Ascending aorta (tissue), 2 donors: ENCODE measurements around the gene POLR2J3. TPM values are rescaled to one million over a fixed set of nuclear protein-coding genes. Genes with fewer than 3 reads are reported as not detected.
"Not testable (repeated sequence)": the region's sequence is repeated elsewhere in the genome, so short reads cannot be mapped to it uniquely, and the experiment has no call there.

Source experiments
- DNase-seq, 2 donors: peaks; one replicate each; pipeline ENCODE4 v3.0.0-alpha.2; 2019; ENCODE audit warnings: low spot score in 2 of 2
- H3K27ac ChIP-seq, 2 donors: fragments of 200-600 bp; sonication (generic); one replicate each; pipeline ENCODE4 v1.5.1; 2016 to 2017; ENCODE audit warnings: mild to moderate bottlenecking in 1 of 2
- H3K27me3 ChIP-seq: fragments of 200-600 bp; sonication (generic); one replicate; pipeline ENCODE4 v1.5.1; 2017
- H3K36me3 ChIP-seq, 2 donors: fragments of 200-600 bp; sonication (generic); one replicate each; pipeline ENCODE4 v1.5.1; 2016
- H3K4me1 ChIP-seq, 2 donors: fragments of 200-600 bp; sonication (generic); one replicate each; pipeline ENCODE4 v1.5.1; 2016 to 2017; ENCODE audit warnings: mild to moderate bottlenecking in 1 of 2
- H3K4me3 ChIP-seq, 2 donors: fragments of 200-600 bp; sonication (generic); one replicate each; pipeline ENCODE4 v1.5.1; 2016 to 2017; ENCODE audit warnings: mild to moderate bottlenecking in 1 of 2
- H3K9me3 ChIP-seq, 2 donors: fragments of 200-600 bp; sonication (generic); one replicate each; pipeline ENCODE4 v1.5.1; 2016
- intact Hi-C: fragments of 100-400 bp; cut with DNase I; formaldehyde crosslinking; loops from one replicate; pipeline ENCODE4 v1.15.1; 2023
- total RNA-seq: library from RNA; depleted of rRNA; stranded (reverse); fragments of >200 nt; gene quantifications from one replicate; pipeline ENCODE4 v1.1.0, GENCODE V29; 2016

The POLR2J3 gene
- total RNA-seq, 1 donor from 2014 or later = 1.5 TPM

GRCh38 chr7:102568620-102569019 is 3.8 kb downstream of the POLR2J3 start:
- DNase-seq, intact Hi-C loops, H3K36me3 ChIP-seq, H3K4me1 ChIP-seq, H3K9me3 ChIP-seq, H3K27ac ChIP-seq, H3K4me3 ChIP-seq, H3K27me3 ChIP-seq: not testable (repeated sequence)

DNA sequence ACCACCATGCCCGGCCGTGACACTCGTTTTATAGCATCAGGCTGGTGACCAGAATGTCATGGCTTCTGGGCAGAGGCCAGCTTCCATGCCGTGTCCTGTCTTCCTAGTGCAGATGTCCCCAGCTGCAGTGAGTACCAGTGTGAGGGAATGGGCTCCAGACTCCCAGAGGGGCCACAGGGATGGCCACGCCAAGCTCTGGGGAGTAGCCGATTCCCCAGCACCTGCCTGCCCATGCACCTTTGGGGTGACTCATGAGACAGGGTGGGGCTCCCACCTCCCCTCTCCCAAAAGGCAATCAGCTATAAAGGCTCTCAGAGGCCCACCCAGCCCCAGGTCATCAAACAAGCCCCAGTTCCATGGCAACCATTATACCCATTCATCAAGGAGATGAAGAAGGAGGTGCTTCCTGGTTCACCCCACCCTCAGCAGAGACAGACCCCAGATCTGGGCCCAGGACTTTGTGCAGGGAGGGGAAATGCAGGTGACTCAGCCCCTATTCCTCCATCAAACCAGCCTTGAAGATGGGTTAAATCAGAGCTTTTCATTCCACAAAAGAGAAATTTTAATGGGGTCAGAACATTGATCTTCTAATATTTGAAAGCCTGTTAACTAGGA is 21.5 kb downstream of the POLR2J3 start, which contains the start of gene SPDYE2:
TSS of gene SPDYE2 (plus strand) at position 419 of the 615 bp plus-strand sequence. CDS start 2,030 bp downstream, outside the sequence.
- H3K36me3 ChIP-seq, intact Hi-C loops, H3K27me3 ChIP-seq, H3K4me1 ChIP-seq, H3K4me3 ChIP-seq, DNase-seq, H3K27ac ChIP-seq, H3K9me3 ChIP-seq: not testable (repeated sequence)

DNA sequence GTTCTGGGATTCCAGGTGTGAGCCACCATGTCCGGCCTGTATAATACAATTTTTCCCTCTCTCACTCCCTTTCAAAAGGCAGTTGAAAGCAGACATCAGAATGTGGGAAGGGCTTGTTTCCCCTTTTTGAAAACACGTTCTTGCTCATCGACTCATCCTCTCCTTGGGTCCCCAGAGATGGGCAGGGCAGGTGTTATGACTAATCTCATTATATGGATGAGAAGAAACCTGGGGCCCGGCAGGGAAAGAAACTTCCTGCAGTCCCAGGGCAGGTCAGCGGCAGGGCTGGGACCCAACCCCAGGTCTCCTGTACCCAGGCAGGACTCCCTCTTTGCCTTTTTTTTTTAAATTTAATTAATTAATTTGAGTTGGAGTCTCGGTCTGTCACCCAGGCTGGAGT is 26.0 kb downstream of the POLR2J3 start:
- H3K27ac ChIP-seq, H3K4me1 ChIP-seq, H3K4me3 ChIP-seq, H3K36me3 ChIP-seq, H3K9me3 ChIP-seq, H3K27me3 ChIP-seq, DNase-seq, intact Hi-C loops: not testable (repeated sequence)

DNA sequence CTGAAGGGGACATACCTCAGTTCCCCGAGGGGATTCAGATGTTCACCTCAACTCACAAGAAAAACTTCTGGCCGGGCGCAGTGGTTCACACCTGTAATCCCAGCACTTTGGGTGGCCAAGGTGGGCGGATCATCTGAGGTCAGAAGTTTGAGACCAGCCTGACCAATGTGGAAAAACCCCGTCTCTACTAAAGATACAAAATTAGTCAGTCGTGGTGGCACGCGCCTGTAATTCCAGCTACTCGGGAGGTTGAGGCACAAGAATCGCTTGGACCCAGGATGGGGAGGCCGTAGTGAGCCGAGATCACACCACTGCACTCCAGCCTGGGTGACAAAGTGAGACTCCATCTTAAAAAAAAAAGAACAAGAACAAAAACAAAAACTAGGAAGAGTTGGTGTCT is 27.1 kb downstream of the POLR2J3 start:
- H3K36me3 ChIP-seq, H3K9me3 ChIP-seq, intact Hi-C loops, DNase-seq, H3K27ac ChIP-seq, H3K4me3 ChIP-seq, H3K4me1 ChIP-seq, H3K27me3 ChIP-seq: not testable (repeated sequence)

DNA sequence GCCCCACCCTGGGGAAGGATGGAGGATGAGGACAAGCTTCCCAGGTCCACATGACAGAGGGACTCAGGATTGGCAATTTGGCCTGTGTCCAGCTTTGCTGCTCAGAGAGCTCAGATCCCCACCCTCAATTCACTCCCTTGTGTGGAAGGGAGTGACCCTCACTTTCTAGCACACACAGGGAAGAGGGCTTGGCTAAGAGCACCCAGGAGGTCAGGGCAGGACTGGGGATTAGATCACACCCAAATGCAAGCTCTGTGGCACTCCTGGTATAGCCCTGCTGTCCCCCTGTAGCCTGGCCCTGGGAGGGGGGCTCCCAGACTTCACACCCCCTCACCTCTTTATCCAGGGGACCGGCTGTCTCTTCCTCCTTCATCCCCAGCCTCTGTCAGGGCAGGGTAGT is 28.0 kb downstream of the POLR2J3 start:
- intact Hi-C loops, H3K4me3 ChIP-seq, H3K36me3 ChIP-seq, DNase-seq, H3K27me3 ChIP-seq, H3K27ac ChIP-seq, H3K9me3 ChIP-seq, H3K4me1 ChIP-seq: not testable (repeated sequence)

DNA sequence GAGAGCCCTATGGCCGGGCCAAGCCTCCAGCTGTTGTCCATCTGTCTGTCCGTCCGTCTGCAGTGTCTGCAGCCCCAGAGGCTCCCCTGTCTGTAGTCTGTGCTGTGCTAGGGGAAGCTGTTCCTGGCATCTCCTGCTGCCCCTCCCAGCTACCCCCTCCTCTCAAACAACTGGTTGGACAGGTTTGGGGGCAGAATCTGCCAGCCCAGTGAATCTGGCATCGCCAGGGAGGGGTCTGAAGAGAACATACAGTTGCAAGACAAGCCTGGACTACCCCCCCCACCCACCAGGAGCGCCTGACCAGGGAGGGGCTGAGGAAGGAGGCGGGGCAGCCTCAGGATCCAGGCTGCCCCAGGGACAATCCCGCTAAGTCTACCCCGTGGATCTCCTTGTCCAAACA is 28.8 kb downstream of the POLR2J3 start, which contains the start of gene UPK3BL2:
TSS of gene UPK3BL2 (minus strand) at position 101 of the 400 bp plus-strand sequence. CDS start at position 41, 60 bp downstream.
- not testable (repeated sequence) for H3K36me3 ChIP-seq

GRCh38 chr7:102542771-102543170 is 29.6 kb downstream of the POLR2J3 start:
- intact Hi-C loops, H3K27ac ChIP-seq, H3K27me3 ChIP-seq, DNase-seq, H3K4me1 ChIP-seq, H3K36me3 ChIP-seq, H3K4me3 ChIP-seq, H3K9me3 ChIP-seq: not testable (repeated sequence)

More for the DNA sequence above, 28.8 kb downstream of the POLR2J3 start, which contains the start of gene UPK3BL2:
- H3K4me3 ChIP-seq, H3K4me1 ChIP-seq, DNase-seq, H3K27ac ChIP-seq, H3K27me3 ChIP-seq, intact Hi-C loops, H3K9me3 ChIP-seq: not testable (repeated sequence)

GRCh38 chr7:102542083-102542482 is 30.3 kb downstream of the POLR2J3 start:
- H3K4me3 ChIP-seq, H3K4me1 ChIP-seq, H3K9me3 ChIP-seq, intact Hi-C loops, DNase-seq, H3K27ac ChIP-seq, H3K27me3 ChIP-seq, H3K36me3 ChIP-seq: not testable (repeated sequence)

DNA sequence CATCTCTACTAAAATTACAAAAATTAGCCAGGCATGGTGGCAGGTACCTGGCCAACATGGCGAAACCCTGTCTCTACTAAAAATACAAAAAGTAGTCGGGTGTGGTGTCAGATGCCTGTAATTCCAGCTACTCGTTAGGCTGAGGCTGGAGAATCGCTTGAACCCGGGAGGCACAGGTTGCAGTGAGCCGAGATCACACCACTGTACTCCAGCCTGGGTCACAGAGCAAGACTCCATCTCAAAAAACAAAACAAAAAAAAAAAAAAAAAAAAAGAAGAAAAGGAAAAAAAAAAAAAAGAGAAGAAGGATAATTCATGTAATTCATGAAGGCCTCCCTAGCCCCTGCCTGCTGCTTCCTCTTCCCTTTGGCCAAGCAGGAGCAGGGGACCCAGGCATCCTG is 31.8 kb downstream of the POLR2J3 start:
- H3K27ac ChIP-seq, intact Hi-C loops, H3K27me3 ChIP-seq, H3K9me3 ChIP-seq, H3K4me1 ChIP-seq, H3K4me3 ChIP-seq, DNase-seq, H3K36me3 ChIP-seq: not testable (repeated sequence)

GRCh38 chr7:102535062-102535615 is 37.2 kb downstream of the POLR2J3 start:
- H3K27ac ChIP-seq, intact Hi-C loops, H3K27me3 ChIP-seq, DNase-seq, H3K4me1 ChIP-seq, H3K9me3 ChIP-seq, H3K36me3 ChIP-seq, H3K4me3 ChIP-seq: not testable (repeated sequence)

DNA sequence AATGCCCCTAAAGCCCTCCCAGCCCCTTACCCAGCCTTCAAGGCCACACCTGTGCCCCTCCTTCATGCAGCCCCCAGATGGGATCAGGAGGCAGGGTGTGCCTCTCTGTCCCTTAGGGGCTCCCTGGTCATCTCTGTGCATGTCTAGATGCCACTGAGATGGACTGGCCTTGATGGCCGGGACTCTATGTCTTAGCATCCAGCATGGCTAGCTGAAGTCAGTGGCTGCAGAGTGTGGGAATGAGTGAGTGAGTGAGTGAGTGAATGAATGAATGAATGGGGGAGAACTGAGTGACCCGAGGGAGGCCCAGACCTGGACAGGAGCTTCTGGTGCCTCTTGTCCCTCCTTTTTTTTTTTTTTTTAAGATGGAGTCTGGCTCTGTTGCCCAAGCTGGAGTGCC is 40.3 kb downstream of the POLR2J3 start:
- H3K36me3 ChIP-seq, DNase-seq, H3K27ac ChIP-seq, H3K27me3 ChIP-seq, H3K4me1 ChIP-seq, intact Hi-C loops, H3K4me3 ChIP-seq, H3K9me3 ChIP-seq: not testable (repeated sequence)

- intact Hi-C loops, H3K4me1 ChIP-seq, H3K27me3 ChIP-seq, H3K36me3 ChIP-seq, H3K9me3 ChIP-seq, DNase-seq, H3K27ac ChIP-seq, H3K4me3 ChIP-seq: not testable (repeated sequence)
Measured at GRCh38 chr7:102531583-102531982, 40.8 kb downstream of the POLR2J3 start.

DNA sequence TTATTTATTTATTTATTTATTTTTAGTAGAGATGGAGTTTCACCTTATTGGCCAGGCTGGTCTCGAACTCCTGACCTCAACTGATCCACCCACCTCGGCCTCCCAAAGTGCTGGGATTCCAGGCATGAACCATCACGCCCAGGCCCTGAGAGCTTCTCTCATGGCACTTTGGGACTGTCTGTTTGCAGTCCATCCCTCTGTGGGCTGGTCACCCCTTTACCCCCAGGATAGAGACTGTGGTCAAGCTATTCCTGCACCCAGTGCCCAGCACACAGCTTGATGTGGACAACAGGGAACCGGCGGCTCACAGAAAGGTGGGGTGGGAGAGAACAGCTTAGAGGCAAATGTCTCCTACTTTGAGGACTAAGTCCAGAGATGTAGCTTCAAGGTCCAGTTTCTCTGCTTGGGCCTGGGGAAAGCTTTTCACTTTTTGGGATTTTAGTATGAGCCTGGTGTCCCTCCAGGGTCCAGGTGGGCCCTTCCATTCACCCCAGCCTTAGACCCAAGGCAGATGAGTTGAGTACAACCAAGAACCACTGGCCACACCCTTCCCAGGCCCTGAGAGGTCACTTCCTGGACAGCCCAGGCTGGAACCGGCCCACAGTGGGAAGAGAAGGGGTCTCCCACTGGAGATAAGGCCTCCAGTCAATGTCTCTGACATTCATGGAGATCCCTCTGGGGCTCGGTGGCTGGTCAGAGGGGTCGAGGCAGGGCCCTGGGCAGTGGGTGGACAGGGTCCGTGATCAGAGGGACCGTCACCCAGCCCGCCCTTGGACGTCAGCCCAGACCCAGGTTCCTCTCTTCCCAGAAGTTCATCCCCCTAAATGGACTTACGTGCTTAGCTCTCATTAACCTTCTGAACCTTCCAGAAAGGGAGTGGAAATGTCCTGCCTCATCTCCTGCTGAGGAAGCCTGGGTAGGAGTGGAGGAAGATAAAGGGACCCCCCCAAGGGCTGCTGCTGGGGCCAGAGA is 44.3 kb downstream of the POLR2J3 start:
- H3K27ac ChIP-seq, H3K36me3 ChIP-seq, H3K9me3 ChIP-seq, intact Hi-C loops, H3K27me3 ChIP-seq, H3K4me1 ChIP-seq, H3K4me3 ChIP-seq: not testable (repeated sequence)
- DNase-seq = peak in 1 of 2 donors; percentile 19

DNA sequence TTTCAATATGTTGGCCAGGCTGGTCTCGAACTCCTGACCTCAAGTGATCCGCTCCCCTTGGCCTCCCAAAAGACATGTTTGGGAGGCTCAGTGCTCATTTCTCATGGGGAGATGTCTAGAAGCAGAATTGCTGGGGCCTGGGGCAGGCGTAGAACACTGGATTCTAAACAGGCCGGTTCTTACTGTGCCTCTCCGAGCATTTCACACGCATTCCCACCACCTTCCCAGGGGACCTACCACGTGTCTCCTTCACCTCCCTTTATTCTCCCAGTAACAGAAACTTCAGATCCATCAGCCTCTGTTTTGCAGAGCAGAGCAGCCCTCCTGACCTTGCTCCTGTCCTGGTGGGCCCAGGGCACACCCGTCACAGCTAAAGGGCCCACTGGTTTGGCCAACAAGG is 45.2 kb downstream of the POLR2J3 start:
- not testable (repeated sequence) for DNase-seq

More for the DNA sequence above, 45.2 kb downstream of the POLR2J3 start:
- H3K27me3 ChIP-seq, H3K4me3 ChIP-seq, H3K9me3 ChIP-seq, H3K36me3 ChIP-seq, intact Hi-C loops, H3K4me1 ChIP-seq, H3K27ac ChIP-seq: not testable (repeated sequence)
